ENCODE results near the gene DPP7.

DNA sequence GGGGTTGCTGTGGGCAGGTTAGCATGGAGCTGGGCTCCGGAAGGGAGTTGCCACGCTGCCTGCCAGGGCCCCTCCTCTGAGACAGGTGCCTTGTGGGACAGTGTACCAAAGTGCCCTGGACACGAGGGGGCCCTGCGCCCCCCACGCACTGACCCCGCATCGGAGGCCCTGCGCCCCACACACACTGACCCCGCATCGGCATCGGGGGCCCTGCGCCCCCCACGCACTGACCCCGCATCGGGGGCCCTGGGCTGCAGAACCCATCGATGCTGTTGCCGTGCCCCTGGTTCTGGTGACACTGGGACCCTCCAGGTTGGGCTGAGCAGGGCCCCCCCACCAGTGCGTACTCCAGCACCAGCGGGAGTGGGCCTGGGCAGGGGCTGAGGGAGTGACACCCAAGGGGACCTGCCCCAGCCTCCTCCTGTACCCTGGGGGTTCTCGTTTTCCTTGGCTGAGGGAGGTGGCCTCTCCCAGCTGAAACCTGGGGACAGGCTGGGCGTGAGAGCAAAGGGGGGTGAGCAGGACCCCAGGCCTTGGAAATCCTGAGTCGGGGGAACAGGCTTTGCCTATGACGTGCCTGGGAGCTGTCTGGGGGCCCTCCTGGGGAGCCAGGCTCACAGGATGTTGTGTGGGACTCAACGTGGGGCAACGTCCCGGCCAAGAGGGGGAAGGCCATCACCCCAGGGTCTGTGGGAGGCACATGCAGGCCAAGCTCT lies 51.1 kb downstream of the DPP7 start:
- TF ChIP-seq POLR2AphosphoS5 (IDR thresholded peaks at IDR 0.05; ENCODE audit: low read depth, low read length) (no peak), TAF1 (IDR thresholded peaks at IDR 0.05; ENCODE audit: borderline replicate concordance, insufficient read depth, low read length) (no peak), SIN3A (IDR thresholded peaks at IDR 0.05; ENCODE audit: borderline replicate concordance, insufficient read depth, low read length) (no peak), FOXP2 (optimal IDR thresholded peaks at IDR 0.05; ENCODE audit: borderline replicate concordance, extremely low read depth, extremely low read length, insufficient read depth) (no peak)
- TF ChIP-seq, protein P1, sequence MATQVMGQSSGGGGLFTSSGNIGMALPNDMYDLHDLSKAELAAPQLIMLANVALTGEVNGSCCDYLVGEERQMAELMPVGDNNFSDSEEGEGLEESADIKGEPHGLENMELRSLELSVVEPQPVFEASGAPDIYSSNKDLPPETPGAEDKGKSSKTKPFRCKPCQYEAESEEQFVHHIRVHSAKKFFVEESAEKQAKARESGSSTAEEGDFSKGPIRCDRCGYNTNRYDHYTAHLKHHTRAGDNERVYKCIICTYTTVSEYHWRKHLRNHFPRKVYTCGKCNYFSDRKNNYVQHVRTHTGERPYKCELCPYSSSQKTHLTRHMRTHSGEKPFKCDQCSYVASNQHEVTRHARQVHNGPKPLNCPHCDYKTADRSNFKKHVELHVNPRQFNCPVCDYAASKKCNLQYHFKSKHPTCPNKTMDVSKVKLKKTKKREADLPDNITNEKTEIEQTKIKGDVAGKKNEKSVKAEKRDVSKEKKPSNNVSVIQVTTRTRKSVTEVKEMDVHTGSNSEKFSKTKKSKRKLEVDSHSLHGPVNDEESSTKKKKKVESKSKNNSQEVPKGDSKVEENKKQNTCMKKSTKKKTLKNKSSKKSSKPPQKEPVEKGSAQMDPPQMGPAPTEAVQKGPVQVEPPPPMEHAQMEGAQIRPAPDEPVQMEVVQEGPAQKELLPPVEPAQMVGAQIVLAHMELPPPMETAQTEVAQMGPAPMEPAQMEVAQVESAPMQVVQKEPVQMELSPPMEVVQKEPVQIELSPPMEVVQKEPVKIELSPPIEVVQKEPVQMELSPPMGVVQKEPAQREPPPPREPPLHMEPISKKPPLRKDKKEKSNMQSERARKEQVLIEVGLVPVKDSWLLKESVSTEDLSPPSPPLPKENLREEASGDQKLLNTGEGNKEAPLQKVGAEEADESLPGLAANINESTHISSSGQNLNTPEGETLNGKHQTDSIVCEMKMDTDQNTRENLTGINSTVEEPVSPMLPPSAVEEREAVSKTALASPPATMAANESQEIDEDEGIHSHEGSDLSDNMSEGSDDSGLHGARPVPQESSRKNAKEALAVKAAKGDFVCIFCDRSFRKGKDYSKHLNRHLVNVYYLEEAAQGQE (IDR thresholded peaks at IDR 0.05; ENCODE audit: insufficient read depth in 1 of 2, low read depth in 2 of 2, low read length in 2 of 2), result no peak

Measured in PFSK-1 (cell line).